ENCODE results near the gene GPC5. TPM values are rescaled to one million over a fixed set of nuclear protein-coding genes. Genes with fewer than 3 reads are reported as not detected.

Gene GPC5
- total RNA-seq, 1 experiment from 2014 or later, result 0.15 TPM

DNA sequence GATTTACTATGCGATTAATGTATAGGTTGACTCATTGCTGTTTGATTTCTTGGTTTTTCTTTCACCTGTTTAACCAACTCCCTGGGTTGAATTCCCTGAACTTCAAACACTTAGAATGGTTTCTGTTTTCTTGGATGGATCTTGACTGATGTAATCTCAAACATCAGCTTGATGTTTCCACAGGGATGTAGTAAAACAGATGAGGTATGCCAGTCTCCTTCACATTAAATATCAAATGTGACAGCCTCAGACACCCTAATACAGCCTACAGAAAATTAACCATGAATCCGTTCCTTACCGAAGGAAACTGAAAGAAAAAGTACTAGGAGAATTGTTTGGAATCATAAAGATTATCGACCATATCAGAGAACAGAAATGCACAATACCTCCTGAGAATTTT, 631.2 kb downstream of the GPC5 start:
- no peak overlapping the region for H3K14ac ChIP-seq (ENCODE audit: insufficient read depth, low read length)
- H3T11ph ChIP-seq (ENCODE audit: low read length), result no peak overlapping the region
- WGBS (ENCODE audit: extremely low coverage, insufficient read length, low lambda C conversion rate), result no CpG with 5 or more reads among the region's 4 CpGs

More for the DNA sequence above, 631.2 kb downstream of the GPC5 start:
- Histone ChIP-seq H2BK20ac (ENCODE audit: low read depth, low read length, poor library complexity, severe bottlenecking) (no peak overlapping the region), H3K23ac (ENCODE audit: insufficient read length, low read depth, low read length) (no peak overlapping the region), H2BK120ac (ENCODE audit: low read depth, low read length, poor library complexity, severe bottlenecking) (no peak overlapping the region), H3K79me2 (ENCODE audit: insufficient read depth, low read length) (no peaks in the 10 kb centered on the region), H2BK5ac (ENCODE audit: insufficient read length, low read length) (no peak overlapping the region), H3K56ac (ENCODE audit: insufficient read length, low read depth, low read length) (no peak overlapping the region), H4K8ac (replicated peaks; ENCODE audit: insufficient read length, low read depth, low read length) (no peak overlapping the region), H2BK15ac (ENCODE audit: low read depth, low read length) (no peak overlapping the region), H3K9ac (ENCODE audit: extremely low read depth, insufficient read length, low read length) (no peak overlapping the region), H3K27ac (ENCODE audit: insufficient read length, low read depth, low read length) (no peak overlapping the region), H2AFZ (ENCODE audit: low read length) (no peak overlapping the region), H4K5ac (ENCODE audit: insufficient read length, low read depth, low read length) (no peak overlapping the region), H3K27me3 (ENCODE audit: insufficient read depth, low read length) (no peaks in the 10 kb centered on the region), H3K79me1 (ENCODE audit: insufficient read depth, low read depth, low read length, poor library complexity, severe bottlenecking) (no peaks in the 10 kb centered on the region), H3K9me3 (ENCODE audit: control insufficient read depth, low read depth, low read length) (no peaks in the 10 kb centered on the region), H2BK12ac (ENCODE audit: insufficient read length, low read depth, low read length) (no peak overlapping the region), H3K4me1 (ENCODE audit: insufficient read depth, low read length) (no peaks in the 10 kb centered on the region), H4K20me1 (ENCODE audit: control insufficient read depth, insufficient read depth, insufficient read length) (no peaks in the 10 kb centered on the region), H3K4me2 (ENCODE audit: insufficient read depth, insufficient read length, low read length) (no peak overlapping the region), H2AK5ac (ENCODE audit: insufficient read length, low read length) (no peak overlapping the region), H3K23me2 (ENCODE audit: insufficient read length, low read depth, low read length, poor library complexity, severe bottlenecking) (no peaks in the 10 kb centered on the region), H3K18ac (ENCODE audit: insufficient read length, low read depth, low read length) (no peak overlapping the region), H4K91ac (ENCODE audit: insufficient read length, low read depth, low read length) (no peak overlapping the region), H3K4ac (ENCODE audit: low read depth, low read length) (no peak overlapping the region)
- DNase-seq, result no peak
- no peak overlapping the region for H3K27ac Mint-ChIP-seq
- H3K27me3 Mint-ChIP-seq (ENCODE audit: low read depth), result no peaks in the 10 kb centered on the region; the same call in 1 of the 2 replicates
- no peak overlapping the region for H3K4me3 Mint-ChIP-seq
- H3K9me3 Mint-ChIP-seq, result no peaks in the 10 kb centered on the region; a peak in 1 of 5 replicates
- H3K36me3 Mint-ChIP-seq (ENCODE audit: insufficient read depth in 1 of 3, low read depth in 3 of 3), result no peaks in the 10 kb centered on the region
- TF ChIP-seq, protein P1, sequence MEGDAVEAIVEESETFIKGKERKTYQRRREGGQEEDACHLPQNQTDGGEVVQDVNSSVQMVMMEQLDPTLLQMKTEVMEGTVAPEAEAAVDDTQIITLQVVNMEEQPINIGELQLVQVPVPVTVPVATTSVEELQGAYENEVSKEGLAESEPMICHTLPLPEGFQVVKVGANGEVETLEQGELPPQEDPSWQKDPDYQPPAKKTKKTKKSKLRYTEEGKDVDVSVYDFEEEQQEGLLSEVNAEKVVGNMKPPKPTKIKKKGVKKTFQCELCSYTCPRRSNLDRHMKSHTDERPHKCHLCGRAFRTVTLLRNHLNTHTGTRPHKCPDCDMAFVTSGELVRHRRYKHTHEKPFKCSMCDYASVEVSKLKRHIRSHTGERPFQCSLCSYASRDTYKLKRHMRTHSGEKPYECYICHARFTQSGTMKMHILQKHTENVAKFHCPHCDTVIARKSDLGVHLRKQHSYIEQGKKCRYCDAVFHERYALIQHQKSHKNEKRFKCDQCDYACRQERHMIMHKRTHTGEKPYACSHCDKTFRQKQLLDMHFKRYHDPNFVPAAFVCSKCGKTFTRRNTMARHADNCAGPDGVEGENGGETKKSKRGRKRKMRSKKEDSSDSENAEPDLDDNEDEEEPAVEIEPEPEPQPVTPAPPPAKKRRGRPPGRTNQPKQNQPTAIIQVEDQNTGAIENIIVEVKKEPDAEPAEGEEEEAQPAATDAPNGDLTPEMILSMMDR (conservative IDR thresholded peaks at IDR 0.05), result no peak
- peaks cover 0 to 6% of the 10 kb centered on the region in 2 experiments; a peak in 2 of 4 replicates for H3K4me1 Mint-ChIP-seq

Measured in H9 (cell line).